CD4-positive, alpha-beta T cell treated with Interferon gamma for 1 hour (primary cell): ENCODE measurements around the gene HECTD2.
"Not testable (repeated sequence)": the region's sequence is repeated elsewhere in the genome, so short reads cannot be mapped to it uniquely, and the experiment has no call there.

Experiments used
- DNase-seq: peaks from one replicate; pipeline ENCODE4 v3.0.0-alpha.2; 2020

Gene HECTD2

GRCh38 chr10:91487911-91488582, 77.9 kb downstream of the HECTD2 start:
- no peak for DNase-seq

GRCh38 chr10:91493313-91493712, 83.2 kb downstream of the HECTD2 start:
- DNase-seq: no peak

- DNase-seq: no peak
These were observed 85.3 kb downstream of the HECTD2 start for GRCh38 chr10:91495402-91495801.

- DNase-seq: no peak
These were observed 85.9 kb downstream of the HECTD2 start for GRCh38 chr10:91496016-91496415.

GRCh38 chr10:91511549-91512330, 101.6 kb downstream of the HECTD2 start:
- no peak for DNase-seq

GRCh38 chr10:91512458-91512857, 102.3 kb downstream of the HECTD2 start:
- no peak for DNase-seq

- no peak for DNase-seq
These were observed 103.7 kb downstream of the HECTD2 start for GRCh38 chr10:91513598-91514424.

- no peak for DNase-seq
These were observed 104.6 kb downstream of the HECTD2 start for GRCh38 chr10:91514787-91515186.

GRCh38 chr10:91517394-91517793, 107.2 kb downstream of the HECTD2 start:
- no peak for DNase-seq

GRCh38 chr10:91519899-91520514, 109.9 kb downstream of the HECTD2 start:
- no peak for DNase-seq

GRCh38 chr10:91520661-91521060, 110.5 kb downstream of the HECTD2 start:
- no peak for DNase-seq

- no peak for DNase-seq
These were observed 111.3 kb downstream of the HECTD2 start for GRCh38 chr10:91521439-91521838.

- DNase-seq: no peak
These were observed 116.0 kb downstream of the HECTD2 start for GRCh38 chr10:91525896-91526712.

GRCh38 chr10:91528080-91528479, 117.9 kb downstream of the HECTD2 start:
- DNase-seq: no peak

- DNase-seq: no peak
These were observed 118.6 kb downstream of the HECTD2 start for GRCh38 chr10:91528768-91529167.

GRCh38 chr10:91534789-91535188, 124.6 kb downstream of the HECTD2 start:
- not testable (repeated sequence) for DNase-seq

- no peak for DNase-seq
These were observed 126.0 kb downstream of the HECTD2 start for GRCh38 chr10:91536111-91536510.

- DNase-seq: no peak
These were observed 126.6 kb downstream of the HECTD2 start for GRCh38 chr10:91536733-91537132.

GRCh38 chr10:91537614-91538383, 127.7 kb downstream of the HECTD2 start:
- no peak for DNase-seq

- no peak for DNase-seq
These were observed 129.8 kb downstream of the HECTD2 start for GRCh38 chr10:91539930-91540329.

GRCh38 chr10:91540733-91541132, 130.6 kb downstream of the HECTD2 start:
- DNase-seq: no peak
